K562 (cell line): Measurements from ENCODE around the gene FRYL. TPM values are rescaled to one million over a fixed set of nuclear protein-coding genes. Genes with fewer than 3 reads are reported as not detected.

ENCODE experiments used
- ADNP ChIP-seq: fragments of 200-800 bp; sonication (Bioruptor generic); IDR thresholded peaks from 2 replicates; pipeline ENCODE4 v1.6.1; 2016; ENCODE audit warnings: missing genetic modification characterization, missing compliant biosample characterization
- ATF1 ChIP-seq, 2 experiments: fragments of 450-650 bp in 1 of 2; IDR thresholded peaks; 2 replicates each; pipeline ENCODE4 v1.6.1; 2016; ENCODE audit warnings: missing compliant biosample characterization in 1 of 2, missing genetic modification characterization in 1 of 2
- BCL6 ChIP-seq: fragments of 250-450 bp; sonication (Bioruptor Pico); IDR thresholded peaks from 2 replicates; pipeline ENCODE4 v1.4.0; 2020
- C11orf30 ChIP-seq: fragments of 450-650 bp; IDR thresholded peaks from 2 replicates; pipeline ENCODE4 v1.6.1; 2016; ENCODE audit warnings: low read depth, mild to moderate bottlenecking
- CHD2 ChIP-seq: IDR thresholded peaks from 2 replicates; pipeline ENCODE4 v1.6.1; 2011; ENCODE audit warnings: low read depth, low read length
- CREM ChIP-seq: IDR thresholded peaks from 2 replicates; pipeline ENCODE4 v1.6.1; 2014; ENCODE audit warnings: antibody characterized with exemption, low read depth
- DEAF1 ChIP-seq: fragments of 450-650 bp; formaldehyde crosslinking; IDR thresholded peaks from 2 replicates; pipeline ENCODE4 v1.4.0; 2020; ENCODE audit warnings: mild to moderate bottlenecking, moderate library complexity
- FOXA3 ChIP-seq, 2 experiments: fragments of 450-650 bp in 1 of 2; sonication (generic) in 1 of 2; formaldehyde crosslinking; IDR thresholded peaks in 1 of 2; conservative IDR thresholded peaks in 1 of 2; 2 replicates each; pipeline versions ENCODE4 v1.4.0 to v1.8.0; 2020 to 2022; ENCODE audit warnings: mild to moderate bottlenecking in 2 of 2, missing genetic modification reagents in 1 of 2
- HCFC1 ChIP-seq: IDR thresholded peaks from 2 replicates; pipeline ENCODE4 v1.6.1; 2012; ENCODE audit warnings: low read depth, low read length, improper control_type of control experiment
- HDAC2 ChIP-seq: fragments of 450-650 bp; IDR thresholded peaks from 2 replicates; pipeline ENCODE4 v1.6.1; 2016; ENCODE audit warnings: mild to moderate bottlenecking
- HEY1 ChIP-seq: fragments of 250-450 bp; sonication (Bioruptor Pico); IDR thresholded peaks from 2 replicates; pipeline ENCODE4 v1.5.0; 2020; ENCODE audit warnings: mild to moderate bottlenecking, moderate library complexity, borderline replicate concordance
- HIVEP1 ChIP-seq: fragments of 250-450 bp; sonication (Bioruptor Pico); IDR thresholded peaks from 2 replicates; pipeline ENCODE4 v1.4.0; 2020; ENCODE audit warnings: mild to moderate bottlenecking
- MXI1 ChIP-seq: IDR thresholded peaks from 2 replicates; pipeline ENCODE4 v1.6.1; 2011; ENCODE audit warnings: low read depth, mild to moderate bottlenecking, improper control_type of control experiment, low read length
- POLR2B ChIP-seq: fragments of 450-650 bp; IDR thresholded peaks from 2 replicates; pipeline ENCODE4 v1.6.1; 2018; ENCODE audit warnings: low read depth; ENCODE audit not compliant: partially characterized antibody
- SIN3B ChIP-seq: fragments of 450-650 bp; IDR thresholded peaks from 2 replicates; pipeline ENCODE4 v1.6.1; 2017; ENCODE audit warnings: low read depth, mild to moderate bottlenecking, moderate library complexity
- TAF7 ChIP-seq: fragments of 450-650 bp; IDR thresholded peaks from 2 replicates; pipeline ENCODE4 v1.6.1; 2016; ENCODE audit warnings: missing genetic modification characterization, missing compliant biosample characterization
- TAF9B ChIP-seq: fragments of 450-650 bp; IDR thresholded peaks from 2 replicates; pipeline ENCODE4 v1.6.1; 2018; ENCODE audit warnings: mild to moderate bottlenecking; ENCODE audit not compliant: partially characterized antibody
- TEAD4 ChIP-seq, 2 experiments: sonication (generic) in 1 of 2; formaldehyde crosslinking in 1 of 2; IDR thresholded peaks; 2 replicates each; pipeline versions ENCODE4 v1.6.1 to v1.8.0; 2012 to 2022; ENCODE audit warnings: borderline replicate concordance in 1 of 2, inconsistent platforms in 1 of 2, low read length in 1 of 2, mild to moderate bottlenecking in 1 of 2, missing genetic modification reagents in 1 of 2
- XRCC3 ChIP-seq: fragments of 450-650 bp; IDR thresholded peaks from 2 replicates; pipeline ENCODE4 v1.6.1; 2017; ENCODE audit warnings: mild to moderate bottlenecking, moderate library complexity
- ZFP91 ChIP-seq: sonication (generic); formaldehyde crosslinking; IDR thresholded peaks from 2 replicates; pipeline ENCODE4 v1.8.0; 2022; ENCODE audit warnings: mild to moderate bottlenecking, missing genetic modification reagents
- ZNF134 ChIP-seq: fragments of 250-450 bp; sonication (Bioruptor Pico); conservative IDR thresholded peaks from 2 replicates; pipeline ENCODE4 v1.4.0; 2020
- ZNF232 ChIP-seq: sonication (generic); formaldehyde crosslinking; IDR thresholded peaks from 2 replicates; pipeline ENCODE4 v1.8.0; 2022; ENCODE audit warnings: mild to moderate bottlenecking, missing genetic modification reagents
- ZNF384 ChIP-seq: IDR thresholded peaks from 2 replicates; pipeline ENCODE4 v1.6.1; 2012; ENCODE audit warnings: low read depth, low read length, improper control_type of control experiment
- ZNF592 ChIP-seq: fragments of 450-650 bp; IDR thresholded peaks from 2 replicates; pipeline ENCODE4 v1.6.1; 2017; ENCODE audit warnings: antibody characterized with exemption, mild to moderate bottlenecking
- ZNF766 ChIP-seq: fragments of 200-800 bp; sonication (Bioruptor generic); conservative IDR thresholded peaks from 2 replicates; pipeline ENCODE4 v1.6.1; 2016; ENCODE audit warnings: missing genetic modification characterization, missing compliant biosample characterization
- polyA plus RNA-seq, 8 experiments: library from polyadenylated mRNA; depleted of rRNA in 4 of 8; stranded (reverse) in 5 of 8; unstranded in 3 of 8; fragments of >200 nt; fragmentation: Nextera tagmentation in 2 of 8; fragmentation: Illumina TruSeq in 1 of 8; extraction: Ambion mirVana in 2 of 8; extraction: Trizol in 1 of 8; gene quantifications; 2 replicates each; pipeline versions ENCODE4 v1.2.1 to v1.2.3, GENCODE V29; 2011 to 2014; ENCODE audit warnings: inconsistent platforms in 1 of 8, missing spikeins in 1 of 8
- total RNA-seq, 7 experiments: library from RNA; depleted of rRNA in 6 of 7; stranded (reverse); fragments of >200 nt in 6 of 7; fragmentation: Illumina TruSeq in 2 of 7; extraction: Trizol in 2 of 7; gene quantifications; 2 replicates each; pipeline versions ENCODE4 v1.2.1 to v1.2.3, GENCODE V29; 2011 to 2021; ENCODE audit warnings: low replicate concordance in 1 of 7

Gene FRYL
- total and polyA plus RNA-seq, 9 of the 15 experiments (the other 6 are each of a cell fraction or from before 2014, with no cell fraction given), result 7.2 to 34.9 (median 15.9) TPM

GRCh38 chr4:48504352-48504751 lies 275.7 kb downstream of the FRYL start (continued):
- TF ChIP-seq ZNF766 (CRISPR knock-in tag), result no peak
- TF ChIP-seq ZNF592, result peak; percentile 70
- TF ChIP-seq HIVEP1 (CRISPR knock-in tag), result no peak
- no peak for TF ChIP-seq ADNP (tag)
- no peak for TF ChIP-seq ZNF384
- TF ChIP-seq TAF9B, result no peak
- TF ChIP-seq ZFP91 (CRISPR knock-in tag), result no peak
- no peak for TF ChIP-seq ZNF134 (CRISPR knock-in tag)
- no peak for TF ChIP-seq HCFC1
- TF ChIP-seq C11orf30, result peak; percentile 95
- no peak for TF ChIP-seq ZNF232 (CRISPR knock-in tag)
- no peak for TF ChIP-seq XRCC3
- TF ChIP-seq ATF1 (CRISPR knock-in tag; IDR thresholded peaks at IDR 0.05), result no peak
- TF ChIP-seq ATF1 (tag; IDR thresholded peaks at IDR 0.05), result no peak
- TF ChIP-seq FOXA3 (CRISPR knock-in tag; conservative IDR thresholded peaks at IDR 0.05 in 1 of 2, IDR thresholded peaks at IDR 0.05 in 1 of 2), result peak in 1 of 2 experiments; percentile 72; a peak in 2 of 4 replicates
- TF ChIP-seq TEAD4 (IDR thresholded peaks at IDR 0.05; ENCODE audit: low read length), result no peak
- no peak for TF ChIP-seq TEAD4 (CRISPR knock-in tag; IDR thresholded peaks at IDR 0.05; ENCODE audit: borderline replicate concordance)
- no peak for TF ChIP-seq SIN3B
- no peak for TF ChIP-seq DEAF1 (CRISPR knock-in tag)
- no peak for TF ChIP-seq BCL6
- TF ChIP-seq HEY1, result no peak
- no peak for TF ChIP-seq POLR2B
- 0 out of 2 replicates have a peak, but pooled peaks have one; percentile 32 for TF ChIP-seq HDAC2
- no peak for TF ChIP-seq TAF7 (tag)
- no peak for TF ChIP-seq MXI1
- TF ChIP-seq CREM, result no peak
- TF ChIP-seq CHD2, result no peak
